Caki2 (cell line): ENCODE measurements around the gene ETFA. TPM values are rescaled to one million over a fixed set of nuclear protein-coding genes. Genes with fewer than 3 reads are reported as not detected.
A peak's percentile ranks its signal among the peaks of the same experiment; 100 is the strongest.

Experiments used
- DNase-seq: peaks from one replicate; pipeline ENCODE4 v3.0.0-alpha.2; 2015; ENCODE audit warnings: low read depth
- in situ Hi-C: cut with HindIII; loops from 2 replicates; pipeline ENCODE4 v1.10.0; 2016; ENCODE audit warnings: low sequenced_read_pairs, low pct_unique_long_range_greater_than_20kb, mixed read lengths
- total RNA-seq: library from RNA; depleted of rRNA; stranded (reverse); fragments of >200 nt; shearing (Covaris generic); gene quantifications from 2 replicates; pipeline ENCODE4 v1.2.3, GENCODE V29; 2014; ENCODE audit warnings: low replicate concordance; rRNA removed

Gene ETFA
- total RNA-seq, result 221 and 246 TPM in 2 replicates

GRCh38 chr15:76311100-76311953, at the start of gene ETFA:
TSS of gene ETFA (minus strand) at chr15:76311469. CDS start at chr15:76311388, 81 bp downstream.
- in situ Hi-C loops, result no loop called here
- DNase-seq, result peak; percentile 93

GRCh38 chr15:76360416-76360815, 49.1 kb upstream of the ETFA start:
- in situ Hi-C loops, result no loop called here
- no peak for DNase-seq

- DNase-seq, result no peak
- in situ Hi-C loops, result no loop called here
These were observed 47.9 kb upstream of the ETFA start for GRCh38 chr15:76359152-76359551.

- in situ Hi-C loops, result no loop called here
These were observed 47.2 kb upstream of the ETFA start for GRCh38 chr15:76358453-76358852.

GRCh38 chr15:76354823-76355440, 43.7 kb upstream of the ETFA start:
- in situ Hi-C loops, result no loop called here
- DNase-seq, result no peak

More at GRCh38 chr15:76358453-76358852, 47.2 kb upstream of the ETFA start:
- no peak for DNase-seq

GRCh38 chr15:76353903-76354302, 42.6 kb upstream of the ETFA start:
- in situ Hi-C loops, result no loop called here
- no peak for DNase-seq

- DNase-seq, result no peak
- in situ Hi-C loops, result no loop called here
These were observed 41.8 kb upstream of the ETFA start for GRCh38 chr15:76353023-76353577.

GRCh38 chr15:76349301-76350070, 38.2 kb upstream of the ETFA start:
- in situ Hi-C loops, result no loop called here
- DNase-seq, result no peak

- no peak for DNase-seq
- in situ Hi-C loops, result no loop called here
These were observed 36.3 kb upstream of the ETFA start for GRCh38 chr15:76347482-76348055.

GRCh38 chr15:76346669-76347481, 35.6 kb upstream of the ETFA start:
- no peak for DNase-seq

GRCh38 chr15:76345880-76346668, 34.8 kb upstream of the ETFA start:
- in situ Hi-C loops, result no loop called here
- DNase-seq, result no peak

More at GRCh38 chr15:76346669-76347481, 35.6 kb upstream of the ETFA start:
- in situ Hi-C loops, result no loop called here

- no peak for DNase-seq
- in situ Hi-C loops, result no loop called here
These were observed 34.3 kb upstream of the ETFA start for GRCh38 chr15:76345583-76345879.

- in situ Hi-C loops, result no loop called here
- DNase-seq, result no peak
These were observed 33.8 kb upstream of the ETFA start for GRCh38 chr15:76344893-76345582.

- no peak for DNase-seq
- in situ Hi-C loops, result no loop called here
These were observed 32.2 kb upstream of the ETFA start for GRCh38 chr15:76343313-76343996.

- no peak for DNase-seq
- in situ Hi-C loops, result no loop called here
These were observed 31.3 kb upstream of the ETFA start for GRCh38 chr15:76342382-76343201.
